Osteoblast (primary cell): ENCODE measurements around the gene OSGIN1. TPM values are rescaled to one million over a fixed set of nuclear protein-coding genes. Genes with fewer than 3 reads are reported as not detected.

Source experiments
- DNase-seq: peaks from one replicate; pipeline ENCODE4 v3.0.0; 2011; ENCODE audit warnings: low spot score, mixed read lengths; ENCODE audit not compliant: insufficient read length; ENCODE audit errors: missing footprints
- H2AFZ ChIP-seq: 2 replicates; pipeline ENCODE4 v1.6.0; 2011; ENCODE audit warnings: mild to moderate bottlenecking, low read length
- H3K27ac ChIP-seq: 2 replicates; pipeline ENCODE4 v1.5.1; 2011; ENCODE audit warnings: mild to moderate bottlenecking, low read depth, low read length, moderate library complexity
- H3K27me3 ChIP-seq: 2 replicates; pipeline ENCODE4 v1.6.0; 2012; ENCODE audit warnings: mild to moderate bottlenecking, control low read depth, inconsistent platforms, low read length, moderate library complexity; ENCODE audit not compliant: insufficient read depth
- H3K36me3 ChIP-seq: 2 replicates; pipeline ENCODE4 v1.5.1; 2011; ENCODE audit warnings: mild to moderate bottlenecking, low read length, control low read depth, moderate library complexity; ENCODE audit not compliant: insufficient read depth
- H3K4me1 ChIP-seq: 2 replicates; pipeline ENCODE4 v1.5.1; 2011; ENCODE audit warnings: mild to moderate bottlenecking, low read length, control low read depth, moderate library complexity; ENCODE audit not compliant: insufficient read depth
- H3K4me2 ChIP-seq: 2 replicates; pipeline ENCODE4 v1.6.0; 2011; ENCODE audit warnings: mild to moderate bottlenecking, low read length; ENCODE audit not compliant: insufficient read depth
- H3K4me3 ChIP-seq: fragments of 200-600 bp; sonication (generic); 3 replicates; pipeline ENCODE4 v1.5.1; 2012; ENCODE audit warnings: mild to moderate bottlenecking, low read length, inconsistent platforms; ENCODE audit not compliant: insufficient read depth
- H3K79me2 ChIP-seq: 2 replicates; pipeline ENCODE4 v1.6.0; 2012; ENCODE audit warnings: mild to moderate bottlenecking, low read length, control low read depth, inconsistent platforms; ENCODE audit not compliant: insufficient read depth
- H3K9me3 ChIP-seq: 2 replicates; pipeline ENCODE4 v1.5.1; 2011; ENCODE audit warnings: low read depth, low read length, control low read depth
- H4K20me1 ChIP-seq: 2 replicates; pipeline ENCODE4 v1.6.0; 2012; ENCODE audit warnings: mild to moderate bottlenecking, low read length, control low read depth; ENCODE audit not compliant: insufficient read depth
- CTCF ChIP-seq: IDR thresholded peaks from 2 replicates; pipeline ENCODE4 v1.5.1; 2011; ENCODE audit warnings: mild to moderate bottlenecking, low read depth, low read length, moderate library complexity; ENCODE audit errors: extremely low read depth
- total RNA-seq: library from RNA; depleted of rRNA; stranded (reverse); fragments of >200 nt; gene quantifications from 2 replicates; pipeline ENCODE4 v1.2.3, GENCODE V29; 2012

Gene OSGIN1
- total RNA-seq, 1 donor, result 3.6 TPM

GRCh38 chr16:84015399-84015798 is 62.4 kb downstream of the OSGIN1 start:
- Histone ChIP-seq H4K20me1 (no peaks in the 10 kb centered on the region), H3K79me2 (no peaks in the 10 kb centered on the region), H2AFZ (no peak overlapping the region), H3K9me3 (no peaks in the 10 kb centered on the region), H3K27me3 (no peaks in the 10 kb centered on the region), H3K36me3 (no peaks in the 10 kb centered on the region), H3K4me2 (no peak overlapping the region), H3K4me1 (no peaks in the 10 kb centered on the region), H3K4me3 (no peak overlapping the region), H3K27ac (no peak overlapping the region)
- no peak for DNase-seq
- no peak for TF ChIP-seq CTCF

Other genes with a start within 250 kb of the OSGIN1 start
- 18.8 and 25.0 TPM in 2 replicates for gene HSBP1, start 145.3 kb upstream of the OSGIN1 start, total RNA-seq
- 5.1 and 5.6 TPM in 2 replicates for gene MLYCD, start 54.1 kb upstream of the OSGIN1 start, total RNA-seq
- 0.29 and 0.72 TPM in 2 replicates for gene NECAB2, start 15.0 kb downstream of the OSGIN1 start, total RNA-seq
- not detected in 2 replicates for gene SLC38A8, start 89.6 kb downstream of the OSGIN1 start, total RNA-seq
- 114 and 133 TPM in 2 replicates for gene MBTPS1, start 163.7 kb downstream of the OSGIN1 start, total RNA-seq
- 18.1 and 18.9 TPM in 2 replicates for gene HSDL1, start 191.9 kb downstream of the OSGIN1 start, total RNA-seq
- gene DNAAF1, start 192.1 kb downstream of the OSGIN1 start, total RNA-seq, result 0.29 and 0.36 TPM in 2 replicates
- 19.5 and 20.6 TPM in 2 replicates for gene TAF1C, start 233.8 kb downstream of the OSGIN1 start, total RNA-seq
- under 0.01 TPM in 1 of 2 replicates, not detected in the other for gene ADAD2, start 237.9 kb downstream of the OSGIN1 start, total RNA-seq